Renal cortex interstitium (tissue), 11 donors: Measurements from ENCODE around the gene ZNF74. TPM values are rescaled to one million over a fixed set of nuclear protein-coding genes. Genes with fewer than 3 reads are reported as not detected.

Experiments used
- DNase-seq, 11 donors: peaks; one replicate each; pipeline ENCODE4 v3.0.0-alpha.2; 2013; ENCODE audit warnings: low read depth in 9 of 11, low spot score in 4 of 11; ENCODE audit errors: extremely low read depth in 1 of 11
- polyA plus RNA-seq, 3 donors: library from polyadenylated mRNA; unstranded; fragments of 120-200 nt; gene quantifications; one replicate each; pipeline ENCODE4 v1.2.1, GENCODE V29; 2013; ENCODE audit not compliant: insufficient read length in 3 of 3

ZNF74 gene
- polyA plus RNA-seq, 3 donors = 13.3 to 19.8 (median 18.1) TPM

- DNase-seq = no peak
These were observed 33.4 kb downstream of the ZNF74 start for GRCh38 chr22:20427104-20427944.

- no peak for DNase-seq
These were observed 34.0 kb downstream of the ZNF74 start for GRCh38 chr22:20427945-20428417.

- DNase-seq = no peak
These were observed 34.7 kb downstream of the ZNF74 start for GRCh38 chr22:20428496-20429253.

- no peak for DNase-seq
These were observed 35.5 kb downstream of the ZNF74 start for GRCh38 chr22:20429254-20430100.

GRCh38 chr22:20430101-20430719 is 36.3 kb downstream of the ZNF74 start:
- no peak for DNase-seq

GRCh38 chr22:20430720-20431510 is 37.0 kb downstream of the ZNF74 start:
- no peak for DNase-seq

- DNase-seq = no peak
These were observed 37.7 kb downstream of the ZNF74 start for GRCh38 chr22:20431511-20432192.

GRCh38 chr22:20432244-20432686 is 38.3 kb downstream of the ZNF74 start:
- no peak for DNase-seq

- no peak for DNase-seq
These were observed 39.2 kb downstream of the ZNF74 start for GRCh38 chr22:20433191-20433590.

GRCh38 chr22:20433686-20434241 is 39.8 kb downstream of the ZNF74 start:
- no peak for DNase-seq

- no peak for DNase-seq
These were observed 40.4 kb downstream of the ZNF74 start for GRCh38 chr22:20434264-20434751.

GRCh38 chr22:20434773-20435172 is 40.8 kb downstream of the ZNF74 start:
- DNase-seq = no peak

GRCh38 chr22:20435436-20436306 is 41.7 kb downstream of the ZNF74 start:
- DNase-seq = no peak

GRCh38 chr22:20436307-20436767 is 42.4 kb downstream of the ZNF74 start:
- DNase-seq = peak in 3 of 11 donors; percentile 64 to 68 (median 67)

GRCh38 chr22:20436768-20437612 is 43.0 kb downstream of the ZNF74 start:
- no peak for DNase-seq
